Hematopoietic multipotent progenitor cell treated with erythropoietin and hydrocortisone succinate and interleukin-3 and kit ligand, for 17 days (in vitro differentiated cells): ENCODE results near the gene IFI44L.

Source experiments
- DNase-seq: peaks from one replicate; pipeline ENCODE4 v3.0.0-alpha.2; 2015; ENCODE audit warnings: low spot score

Gene IFI44L

DNA sequence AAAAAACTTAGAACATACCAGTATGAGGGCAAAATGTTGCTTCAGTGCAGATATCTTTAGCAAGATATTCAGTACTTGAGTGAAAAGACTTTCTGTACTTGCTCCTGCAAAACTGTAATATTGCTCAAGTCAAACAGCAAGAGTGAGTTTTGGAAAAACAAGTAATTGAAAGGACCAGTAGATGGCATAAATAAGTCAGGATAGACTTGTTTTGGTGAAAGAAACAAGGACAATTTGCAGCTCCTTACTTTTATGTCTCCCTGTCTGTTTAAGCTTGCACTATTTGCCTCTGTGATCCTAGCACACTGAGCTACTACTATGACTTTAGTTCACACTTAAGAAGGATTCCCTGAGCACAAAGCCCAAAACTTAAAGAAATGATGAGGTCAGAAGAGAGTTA is 68.4 kb downstream of the IFI44L start:
- no peak for DNase-seq

GRCh38 chr1:78690516-78690915 is 70.3 kb downstream of the IFI44L start:
- DNase-seq, result no peak

GRCh38 chr1:78691995-78692747 is 71.9 kb downstream of the IFI44L start:
- DNase-seq, result no peak
